Calu3 (cell line): ENCODE data around the gene ARHGAP9. TPM values are rescaled to one million over a fixed set of nuclear protein-coding genes. Genes with fewer than 3 reads are reported as not detected.
"Not testable (repeated sequence)": the region's sequence is repeated elsewhere in the genome, so short reads cannot be mapped to it uniquely, and the experiment has no call there.

Source experiments
- BruUV-seq: library from RNA; stranded (reverse); fragments of 400-500 nt; replicated peaks from 2 replicates; lab custom pipeline; 2021; lab: Mats Ljungman, UMichigan
- CTCF ChIA-PET: fragments of 300-600 bp; sonication (Branson Sonifier 250); formaldehyde crosslinking; loops from one replicate; lab custom pipeline; 2022; ENCODE audit warnings: antibody characterized with exemption; lab: Charles Lee
- DNase-seq: peaks from one replicate; pipeline ENCODE4 v3.0.0; 2022
- H3K27ac Mint-ChIP-seq: one replicate; pipeline ENCODE4 v1.8.0; 2022; ENCODE audit warnings: mixed read lengths; ENCODE audit not compliant: unreplicated experiment
- H3K27me3 Mint-ChIP-seq: one replicate; pipeline ENCODE4 v1.8.0; 2022; ENCODE audit warnings: mixed read lengths; ENCODE audit not compliant: unreplicated experiment
- H3K36me3 Mint-ChIP-seq: one replicate; pipeline ENCODE4 v1.8.0; 2022; ENCODE audit warnings: mild to moderate bottlenecking, moderate library complexity, mixed read lengths; ENCODE audit not compliant: insufficient read depth, unreplicated experiment
- H3K4me1 Mint-ChIP-seq: one replicate; pipeline ENCODE4 v1.8.0; 2022; ENCODE audit warnings: mild to moderate bottlenecking, low read depth, mixed read lengths; ENCODE audit not compliant: unreplicated experiment
- H3K4me3 Mint-ChIP-seq: one replicate; pipeline ENCODE4 v1.8.0; 2022; ENCODE audit warnings: mild to moderate bottlenecking, low read depth, moderate library complexity, mixed read lengths; ENCODE audit not compliant: unreplicated experiment
- H3K9me3 Mint-ChIP-seq: one replicate; pipeline ENCODE4 v1.8.0; 2022; ENCODE audit warnings: low read depth, mixed read lengths; ENCODE audit not compliant: unreplicated experiment
- CTCF ChIP-seq: fragments of 200-600 bp; IDR thresholded peaks from one replicate; pipeline ENCODE4 v1.8.0; 2022; ENCODE audit warnings: antibody characterized with exemption; ENCODE audit not compliant: unreplicated experiment
- intact Hi-C: fragments of 100-400 bp; cut with micrococcal nuclease; formaldehyde crosslinking; loops from one replicate; pipeline ENCODE4 v1.10.0; 2022; ENCODE audit not compliant: unreplicated experiment
- total RNA-seq: library from RNA; stranded (reverse); gene quantifications from 2 replicates; pipeline ENCODE4 v1.2.3, GENCODE V29; 2022

Gene ARHGAP9
- total RNA-seq, 1 experiment from 2014 or later, result not detected

GRCh38 chr12:57514720-57515407 is 35.2 kb upstream of the ARHGAP9 start:
- intact Hi-C loops, result no loop called here
- H3K36me3 Mint-ChIP-seq, result peaks cover 94% of the 10 kb centered on the region
- H3K27me3 Mint-ChIP-seq, result no peaks in the 10 kb centered on the region
- peaks cover 19% of the 10 kb centered on the region for H3K4me1 Mint-ChIP-seq
- no peak overlapping the region for H3K4me3 Mint-ChIP-seq
- no peak for TF ChIP-seq CTCF
- CTCF ChIA-PET, result interaction anchor here (0.7 kb wide), 1 partner anchor 12 kb away, joined by 3 read pairs; no protein-coding TSS in a partner anchor
- no peaks in the 10 kb centered on the region for H3K9me3 Mint-ChIP-seq
- peak overlapping the region; percentile 100 for H3K27ac Mint-ChIP-seq
- no peak for DNase-seq
- no TSS peak for BruUV-seq

- BruUV-seq, H3K9me3 Mint-ChIP-seq, H3K27me3 Mint-ChIP-seq, H3K4me3 Mint-ChIP-seq, intact Hi-C loops, DNase-seq: not testable (repeated sequence)
- CTCF ChIA-PET, result interaction anchor here (0.7 kb wide), 1 partner anchor 12 kb away, joined by 3 read pairs; no protein-coding TSS in a partner anchor
- Mint-ChIP-seq H3K27ac (peak overlapping the region; percentile 100), H3K4me1 (peaks cover 16% of the 10 kb centered on the region), H3K36me3 (peaks cover 94% of the 10 kb centered on the region)
Observed at GRCh38 chr12:57514246-57514645, 34.6 kb upstream of the ARHGAP9 start.

GRCh38 chr12:57513677-57514076 is 34.0 kb upstream of the ARHGAP9 start:
- CTCF ChIA-PET, H3K9me3 Mint-ChIP-seq: not testable (repeated sequence)
- H3K36me3 Mint-ChIP-seq, result peaks cover 89% of the 10 kb centered on the region

GRCh38 chr12:57513266-57513665 is 33.6 kb upstream of the ARHGAP9 start:
- Mint-ChIP-seq H3K9me3 (no peaks in the 10 kb centered on the region), H3K4me1 (peaks cover 6% of the 10 kb centered on the region), H3K4me3 (no peak overlapping the region), H3K36me3 (peaks cover 89% of the 10 kb centered on the region), H3K27me3 (no peaks in the 10 kb centered on the region), H3K27ac (peak overlapping the region; percentile 46)
- no TSS peak for BruUV-seq
- TF ChIP-seq CTCF, result no peak
- CTCF ChIA-PET, result no interaction called here
- no peak for DNase-seq
- intact Hi-C loops, result no loop called here

More at GRCh38 chr12:57513677-57514076, 34.0 kb upstream of the ARHGAP9 start:
- H3K27me3 Mint-ChIP-seq, DNase-seq, intact Hi-C loops, BruUV-seq, H3K4me3 Mint-ChIP-seq: not testable (repeated sequence)
- peak overlapping the region; percentile 46 for H3K27ac Mint-ChIP-seq
- peaks cover 10% of the 10 kb centered on the region for H3K4me1 Mint-ChIP-seq

- Mint-ChIP-seq H3K27me3 (no peaks in the 10 kb centered on the region), H3K36me3 (peaks cover 89% of the 10 kb centered on the region), H3K27ac (peak overlapping the region; percentile 46), H3K4me3 (peak overlapping the region; percentile 2), H3K9me3 (no peaks in the 10 kb centered on the region), H3K4me1 (peaks cover under 1% of the 10 kb centered on the region)
- TF ChIP-seq CTCF, result no peak
- CTCF ChIA-PET, result no interaction called here
- no peak for DNase-seq
- BruUV-seq, result no TSS peak
- intact Hi-C loops, result no loop called here
Observed at GRCh38 chr12:57512665-57513064, 33.0 kb upstream of the ARHGAP9 start.
